Measurements from ENCODE around the gene ZNF223.

The ZNF223 gene

GRCh38 chr19:44113784-44114390, 62.1 kb downstream of the ZNF223 start:
- H3K27ac ChIP-seq (ENCODE audit: low read depth, low read length), result no peak overlapping the region
- peak overlapping the region; percentile 37 for H3K9ac ChIP-seq (ENCODE audit: low read depth, low read length)
- peaks cover 29% of the 10 kb centered on the region for H3K36me3 ChIP-seq (ENCODE audit: control insufficient read depth, insufficient read depth, low read length)
- no peaks in the 10 kb centered on the region for H3K27me3 ChIP-seq (ENCODE audit: control insufficient read depth, insufficient read depth, low read length)
- H3K4me3 ChIP-seq (ENCODE audit: low read depth, low read length), result peak overlapping the region; percentile 93
- no peaks in the 10 kb centered on the region for H3K4me1 ChIP-seq (ENCODE audit: control insufficient read depth, insufficient read depth, low read length)
- peaks cover 6% of the 10 kb centered on the region; the same call in 1 of the 2 replicates for H3K9me3 ChIP-seq (ENCODE audit: control insufficient read depth, insufficient read depth, low read length)

Measured in HUES48 (cell line).